ENCODE measurements around the gene TBL1X.
"Not testable (repeated sequence)": the region's sequence is repeated elsewhere in the genome, so short reads cannot be mapped to it uniquely, and the experiment has no call there.

Gene TBL1X

DNA sequence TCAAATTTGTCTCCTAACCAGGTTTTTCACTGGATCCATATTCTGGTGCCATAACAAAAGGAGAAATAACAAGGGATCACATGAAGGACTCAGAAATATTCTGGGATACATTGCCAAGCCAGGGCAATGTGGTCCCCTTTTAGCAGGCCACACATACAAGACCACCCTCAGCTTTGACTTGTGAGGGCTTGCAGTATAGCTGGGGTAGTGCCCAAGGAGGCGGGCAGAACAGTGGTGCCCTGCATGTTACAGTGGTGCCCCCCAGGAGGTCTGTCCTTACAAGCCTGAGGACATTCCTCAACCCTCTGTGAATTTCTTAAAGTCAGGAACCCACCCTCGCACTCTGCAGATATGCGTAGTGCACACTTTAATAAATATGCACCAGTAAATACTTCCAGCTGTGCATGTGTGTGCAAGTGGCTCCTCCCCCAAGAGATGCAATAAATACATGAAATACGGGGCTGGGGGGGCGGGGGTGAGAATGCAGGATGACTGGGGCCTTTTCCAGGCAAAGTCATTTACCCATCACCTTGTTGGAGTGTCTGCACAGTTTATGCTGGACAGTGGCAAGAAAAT, 34.4 kb upstream of the TBL1X start:
- no peak for TF ChIP-seq CTCF (IDR thresholded peaks at IDR 0.05; ENCODE audit: low read depth, low read length, missing control alignments)
- no peak for DNase-seq (ENCODE audit: low read depth)
- in situ Hi-C loops (cut with HindIII; ENCODE audit: low sequenced_read_pairs): no loop called here

DNA sequence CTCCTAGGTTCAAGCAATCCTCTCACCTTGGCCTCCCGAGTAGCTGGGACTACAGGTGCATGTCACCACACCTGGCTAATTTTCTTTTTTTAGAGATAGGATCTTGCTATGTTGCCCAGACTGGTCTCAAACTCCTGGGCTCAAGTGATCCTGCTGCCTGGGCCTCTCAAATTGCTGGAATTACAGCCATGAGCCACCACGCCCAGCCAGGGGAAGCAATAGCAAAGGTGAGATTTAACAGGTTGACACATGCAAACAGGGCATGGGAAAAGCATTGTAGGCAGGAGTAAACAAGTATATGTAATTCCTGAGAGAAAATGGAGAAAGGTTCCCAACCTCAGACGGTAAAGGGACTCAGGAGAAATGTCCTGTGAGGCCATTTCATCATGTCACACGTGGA, 33.6 kb upstream of the TBL1X start:
- no peak overlapping the region for H3K4me3 ChIP-seq (ENCODE audit: low read depth, low read length)
- in situ Hi-C loops (cut with HindIII; ENCODE audit: low sequenced_read_pairs): no loop called here
- DNase-seq (ENCODE audit: low read depth): no peak
- TF ChIP-seq CTCF (IDR thresholded peaks at IDR 0.05; ENCODE audit: low read depth, low read length, missing control alignments): no peak

More for the DNA sequence above, 34.4 kb upstream of the TBL1X start:
- no peak overlapping the region for H3K4me3 ChIP-seq (ENCODE audit: low read depth, low read length)

GRCh38 chrX:9433596-9433995, 31.3 kb upstream of the TBL1X start:
- no peak for TF ChIP-seq CTCF (IDR thresholded peaks at IDR 0.05; ENCODE audit: low read depth, low read length, missing control alignments)
- DNase-seq (ENCODE audit: low read depth): peak; percentile 65
- in situ Hi-C loops (cut with HindIII; ENCODE audit: low sequenced_read_pairs): no loop called here
- H3K4me3 ChIP-seq (ENCODE audit: low read depth, low read length): no peak overlapping the region

GRCh38 chrX:9434051-9434550, 30.8 kb upstream of the TBL1X start:
- DNase-seq (ENCODE audit: low read depth): no peak
- in situ Hi-C loops (cut with HindIII; ENCODE audit: low sequenced_read_pairs): no loop called here
- TF ChIP-seq CTCF (IDR thresholded peaks at IDR 0.05; ENCODE audit: low read depth, low read length, missing control alignments): no peak
- H3K4me3 ChIP-seq (ENCODE audit: low read depth, low read length): no peak overlapping the region

DNA sequence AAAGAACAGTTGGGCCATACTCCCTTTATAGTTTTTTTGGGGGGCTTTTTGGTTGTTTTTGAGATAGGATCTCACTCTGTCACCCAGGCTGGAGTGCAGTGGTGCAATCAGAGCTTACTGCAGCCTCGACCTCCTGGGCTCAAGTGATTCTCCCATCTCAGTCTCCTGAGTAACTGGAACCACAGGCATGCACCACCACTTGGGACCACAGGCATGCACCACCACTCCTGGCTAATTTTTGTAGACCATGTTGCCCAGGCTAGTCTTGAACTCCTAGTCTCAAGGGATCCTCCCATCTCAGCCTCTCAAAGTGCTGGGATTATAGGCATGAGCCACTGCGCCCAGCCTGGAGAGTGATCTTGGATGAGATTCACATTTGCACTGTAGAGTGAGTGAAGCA, 29.8 kb upstream of the TBL1X start:
- H3K4me3 ChIP-seq (ENCODE audit: low read depth, low read length); in situ Hi-C loops (cut with HindIII; ENCODE audit: low sequenced_read_pairs): not testable (repeated sequence)
- DNase-seq (ENCODE audit: low read depth): peak; percentile 11

- DNase-seq (ENCODE audit: low read depth): no peak
- no peak for TF ChIP-seq CTCF (IDR thresholded peaks at IDR 0.05; ENCODE audit: low read depth, low read length, missing control alignments)
- in situ Hi-C loops (cut with HindIII; ENCODE audit: low sequenced_read_pairs): no loop called here
- no peak overlapping the region for H3K4me3 ChIP-seq (ENCODE audit: low read depth, low read length)
Observed at GRCh38 chrX:9436812-9437211, 28.0 kb upstream of the TBL1X start.

GRCh38 chrX:9438933-9439494, 25.8 kb upstream of the TBL1X start:
- H3K4me3 ChIP-seq (ENCODE audit: low read depth, low read length): no peak overlapping the region
- in situ Hi-C loops (cut with HindIII; ENCODE audit: low sequenced_read_pairs): no loop called here
- TF ChIP-seq CTCF (IDR thresholded peaks at IDR 0.05; ENCODE audit: low read depth, low read length, missing control alignments): no peak
- no peak for DNase-seq (ENCODE audit: low read depth)

All from astrocyte of the cerebellum (primary cell).